Smooth muscle cell (in vitro differentiated cells): ENCODE results near the gene PTOV1. TPM values are rescaled to one million over a fixed set of nuclear protein-coding genes. Genes with fewer than 3 reads are reported as not detected.

Experiments used
- DNase-seq: peaks from one replicate; lab custom pipeline; 2025; ENCODE audit not compliant: unreplicated experiment; lab: John Stamatoyannopoulos, UW
- H2AFZ ChIP-seq: fragments of 200-600 bp; sonication (generic); 2 replicates; pipeline ENCODE4 v1.6.0; 2016; ENCODE audit warnings: antibody characterized with exemption, low read depth, mild to moderate bottlenecking
- H3F3A ChIP-seq: fragments of 200-600 bp; sonication (generic); 2 replicates; pipeline ENCODE4 v1.6.0; 2017; ENCODE audit warnings: antibody characterized with exemption, low read depth
- H3K27ac ChIP-seq: fragments of 200-600 bp; sonication (generic); 2 replicates; pipeline ENCODE4 v1.5.1; 2016; ENCODE audit warnings: low read depth, mild to moderate bottlenecking
- H3K27me3 ChIP-seq: fragments of 200-600 bp; sonication (generic); 2 replicates; pipeline ENCODE4 v1.6.1; 2016; ENCODE audit warnings: low read depth, mild to moderate bottlenecking
- H3K36me3 ChIP-seq: fragments of 200-600 bp; sonication (generic); 2 replicates; pipeline ENCODE4 v1.5.1; 2016; ENCODE audit warnings: low read depth
- H3K4me1 ChIP-seq: fragments of 200-600 bp; sonication (generic); 2 replicates; pipeline ENCODE4 v1.5.1; 2016; ENCODE audit warnings: low read depth
- H3K4me2 ChIP-seq: fragments of 200-600 bp; sonication (generic); 2 replicates; pipeline ENCODE4 v1.6.0; 2016; ENCODE audit warnings: mild to moderate bottlenecking
- H3K4me3 ChIP-seq: fragments of 200-600 bp; sonication (generic); 2 replicates; pipeline ENCODE4 v1.5.1; 2016; ENCODE audit warnings: mild to moderate bottlenecking
- H3K79me2 ChIP-seq: fragments of 200-600 bp; sonication (generic); 2 replicates; pipeline ENCODE4 v1.6.0; 2016; ENCODE audit warnings: low read depth, mild to moderate bottlenecking
- H3K9ac ChIP-seq: fragments of 200-600 bp; sonication (generic); 2 replicates; pipeline ENCODE4 v1.6.0; 2016; ENCODE audit warnings: low read depth
- H3K9me3 ChIP-seq: fragments of 200-600 bp; sonication (generic); replicated peaks from 2 replicates; pipeline ENCODE4 v1.5.1; 2016; ENCODE audit warnings: low read depth
- H4K20me1 ChIP-seq: fragments of 200-600 bp; sonication (generic); 2 replicates; pipeline ENCODE4 v1.6.0; 2016; ENCODE audit warnings: low read depth
- WGBS: methylation state at CpG from one replicate; pipeline ENCODE4 v1.1.7; 2016; ENCODE audit warnings: low lambda C conversion rate; 5-methylcytosine and 5-hydroxymethylcytosine counted together
- polyA plus RNA-seq: library from polyadenylated mRNA; unstranded; fragments of >200 nt; fragmentation: Nextera tagmentation; extraction: Ambion mirVana; gene quantifications from 2 replicates; pipeline ENCODE4 v1.2.1, GENCODE V29; 2016
- total RNA-seq: library from RNA; depleted of rRNA; stranded (reverse); fragments of >200 nt; gene quantifications from 2 replicates; pipeline ENCODE4 v1.2.3, GENCODE V29; 2014
- TF ChIP-seq, protein P1 (sequence below): fragments of 200-600 bp; sonication (generic); IDR thresholded peaks from 2 replicates; pipeline ENCODE4 v1.5.1; 2017; ENCODE audit warnings: borderline replicate concordance, mild to moderate bottlenecking, antibody characterized with exemption; ENCODE audit not compliant: insufficient read depth, poor library complexity, severe bottlenecking

Gene PTOV1
- total and polyA plus RNA-seq, 2 experiments from 2014 or later = 81.0 to 256 TPM

DNA sequence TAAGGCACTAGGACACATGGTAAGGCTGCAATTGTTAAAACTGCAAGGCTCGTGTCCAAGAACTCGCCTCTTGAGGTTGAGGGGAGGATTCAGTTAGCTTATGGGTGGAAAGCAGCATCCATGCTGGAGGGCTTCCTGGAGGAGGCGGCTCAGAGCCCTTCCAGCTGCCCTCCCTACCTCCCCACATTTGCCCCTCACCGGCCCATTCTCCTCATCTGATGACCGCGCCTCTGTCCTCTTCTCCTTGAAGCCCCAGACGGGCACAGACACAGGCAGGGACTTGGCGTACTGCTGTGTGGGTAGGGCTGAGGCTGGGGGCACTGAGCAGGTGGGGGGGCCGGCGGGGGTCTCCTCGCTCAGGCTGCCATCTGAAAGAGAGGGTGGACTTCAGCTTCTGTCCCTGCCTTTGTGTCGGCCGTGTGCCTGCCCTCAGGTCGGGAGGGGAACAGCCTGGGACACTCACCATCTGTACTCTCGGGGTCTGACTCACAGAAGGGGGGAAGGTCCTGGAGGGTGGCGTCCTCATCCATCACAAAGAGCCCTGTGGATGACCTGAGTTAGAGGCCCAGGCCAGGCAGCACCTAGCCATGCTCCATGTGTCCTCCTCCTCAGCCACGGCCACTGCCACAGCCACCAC is 20.5 kb downstream of the PTOV1 start:
- TF ChIP-seq, protein P1, sequence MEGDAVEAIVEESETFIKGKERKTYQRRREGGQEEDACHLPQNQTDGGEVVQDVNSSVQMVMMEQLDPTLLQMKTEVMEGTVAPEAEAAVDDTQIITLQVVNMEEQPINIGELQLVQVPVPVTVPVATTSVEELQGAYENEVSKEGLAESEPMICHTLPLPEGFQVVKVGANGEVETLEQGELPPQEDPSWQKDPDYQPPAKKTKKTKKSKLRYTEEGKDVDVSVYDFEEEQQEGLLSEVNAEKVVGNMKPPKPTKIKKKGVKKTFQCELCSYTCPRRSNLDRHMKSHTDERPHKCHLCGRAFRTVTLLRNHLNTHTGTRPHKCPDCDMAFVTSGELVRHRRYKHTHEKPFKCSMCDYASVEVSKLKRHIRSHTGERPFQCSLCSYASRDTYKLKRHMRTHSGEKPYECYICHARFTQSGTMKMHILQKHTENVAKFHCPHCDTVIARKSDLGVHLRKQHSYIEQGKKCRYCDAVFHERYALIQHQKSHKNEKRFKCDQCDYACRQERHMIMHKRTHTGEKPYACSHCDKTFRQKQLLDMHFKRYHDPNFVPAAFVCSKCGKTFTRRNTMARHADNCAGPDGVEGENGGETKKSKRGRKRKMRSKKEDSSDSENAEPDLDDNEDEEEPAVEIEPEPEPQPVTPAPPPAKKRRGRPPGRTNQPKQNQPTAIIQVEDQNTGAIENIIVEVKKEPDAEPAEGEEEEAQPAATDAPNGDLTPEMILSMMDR = no peak
- H3K4me2 ChIP-seq = no peak overlapping the region
- DNase-seq = no peak
- H3K9ac ChIP-seq = no peak overlapping the region
- no peak overlapping the region for H3K27ac ChIP-seq
- 94% methylated on average over 17 of the region's 17 CpGs for WGBS
- no peak overlapping the region for H2AFZ ChIP-seq
- peaks cover 28% of the 10 kb centered on the region for H3K79me2 ChIP-seq
- peaks cover 4% of the 10 kb centered on the region for H3F3A ChIP-seq
- H3K4me3 ChIP-seq = no peak overlapping the region
- peaks cover 17% of the 10 kb centered on the region for H3K4me1 ChIP-seq
- H4K20me1 ChIP-seq = peaks cover 2% of the 10 kb centered on the region
- H3K36me3 ChIP-seq = no peaks in the 10 kb centered on the region
- H3K27me3 ChIP-seq = no peaks in the 10 kb centered on the region
- no peaks in the 10 kb centered on the region for H3K9me3 ChIP-seq

DNA sequence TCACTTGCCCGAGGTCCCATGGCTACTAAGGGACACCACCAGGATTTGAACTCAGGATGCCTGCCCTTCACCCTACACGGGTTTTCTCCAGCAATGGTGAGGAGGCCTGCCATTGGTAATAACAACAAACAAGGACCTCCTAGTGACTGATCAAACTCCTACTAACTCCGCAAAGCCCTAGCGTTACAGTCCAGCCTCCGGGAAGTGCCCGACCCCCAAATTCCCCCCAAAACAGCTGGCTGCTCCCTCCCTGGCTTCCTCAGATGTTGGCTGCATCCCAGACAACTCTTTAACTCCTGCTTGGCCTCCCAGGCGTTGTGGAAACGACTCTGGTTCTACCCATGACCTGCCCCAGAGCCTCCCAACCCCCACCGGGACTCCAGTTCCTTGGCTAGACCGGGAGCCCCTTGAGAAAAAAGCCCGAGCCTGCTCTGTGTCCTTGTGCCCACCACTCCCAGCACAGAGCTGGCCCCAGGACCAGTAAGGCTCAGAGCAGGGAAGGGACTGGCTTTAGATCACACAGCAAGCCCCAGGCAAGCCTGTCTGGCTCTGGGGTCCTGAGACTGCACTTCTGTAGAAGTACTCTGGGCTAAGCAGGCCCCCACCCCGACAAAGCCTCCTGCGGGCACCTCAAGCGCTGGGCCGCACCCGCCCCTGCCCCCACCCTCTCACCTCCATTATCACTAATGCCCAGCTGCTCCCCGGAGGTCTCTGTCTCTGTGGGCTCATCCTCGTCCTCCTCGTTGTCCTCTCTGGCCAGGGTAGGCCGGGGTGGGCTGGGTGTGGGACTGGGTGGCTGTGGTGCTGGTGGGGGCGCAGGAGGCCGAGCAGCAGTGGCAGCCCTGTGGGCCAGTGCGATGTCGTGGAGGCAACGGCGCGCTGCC is 21.5 kb downstream of the PTOV1 start:
- Histone ChIP-seq H3K4me2 (no peak overlapping the region), H3K27ac (no peak overlapping the region), H3K9ac (no peak overlapping the region), H3K4me1 (peaks cover 14% of the 10 kb centered on the region), H4K20me1 (no peaks in the 10 kb centered on the region), H3K36me3 (no peaks in the 10 kb centered on the region), H3K4me3 (no peak overlapping the region), H3K9me3 (no peaks in the 10 kb centered on the region), H2AFZ (no peak overlapping the region), H3F3A (peaks cover 4% of the 10 kb centered on the region), H3K79me2 (peaks cover 25% of the 10 kb centered on the region), H3K27me3 (no peaks in the 10 kb centered on the region)
- TF ChIP-seq, protein P1 = no peak
- no peak for DNase-seq
- 93% methylated on average over 17 of the region's 27 CpGs for WGBS

DNA sequence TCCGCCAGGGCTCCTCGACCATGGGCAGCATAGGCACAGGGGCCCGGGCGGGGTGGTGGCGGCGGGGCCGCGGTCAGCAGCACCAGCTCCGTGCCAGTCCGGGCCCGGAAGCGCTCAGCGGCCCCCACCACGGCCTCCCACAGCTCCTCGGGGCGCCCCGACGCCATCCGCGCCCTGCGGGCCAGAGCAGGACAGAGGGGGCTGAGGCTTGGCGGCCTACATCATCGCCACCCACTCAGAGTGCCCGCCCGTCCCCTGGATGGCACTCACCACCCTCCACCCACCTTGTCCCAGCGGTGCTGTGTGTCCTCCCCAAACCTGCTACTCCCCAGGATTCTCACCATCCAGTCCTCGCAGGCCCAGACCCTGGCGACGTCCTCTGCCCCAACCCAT is 22.2 kb downstream of the PTOV1 start:
- no peak overlapping the region for H3K9ac ChIP-seq
- H3K36me3 ChIP-seq = no peaks in the 10 kb centered on the region
- H3K4me1 ChIP-seq = peaks cover 14% of the 10 kb centered on the region
- H4K20me1 ChIP-seq = no peaks in the 10 kb centered on the region
- peaks cover 25% of the 10 kb centered on the region for H3K79me2 ChIP-seq
- H3K9me3 ChIP-seq = no peaks in the 10 kb centered on the region
- no peak overlapping the region for H3K4me2 ChIP-seq
- H3K27me3 ChIP-seq = no peaks in the 10 kb centered on the region
- H2AFZ ChIP-seq = no peak overlapping the region
- DNase-seq = no peak
- H3K4me3 ChIP-seq = no peak overlapping the region
- no peak overlapping the region for H3K27ac ChIP-seq
- WGBS = 95% methylated on average over 16 of the region's 29 CpGs
- TF ChIP-seq, protein P1 = no peak
- peaks cover 6% of the 10 kb centered on the region for H3F3A ChIP-seq
